DMS53 treated with DMSO at 0.1 percent for 48 hours (cell line): ENCODE data around the gene ZNF319.
"Not testable (repeated sequence)": the region's sequence is repeated elsewhere in the genome, so short reads cannot be mapped to it uniquely, and the experiment has no call there.

Source experiments
- DNase-seq: peaks from one replicate; lab custom pipeline; 2025; ENCODE audit not compliant: unreplicated experiment; lab: John Stamatoyannopoulos, UW

ZNF319 gene

GRCh38 chr16:57979006-57979585 lies 21.4 kb downstream of the ZNF319 start:
- no peak for DNase-seq

- not testable (repeated sequence) for DNase-seq
These were observed 22.4 kb downstream of the ZNF319 start for GRCh38 chr16:57978070-57978465.

GRCh38 chr16:57977418-57978069 lies 22.9 kb downstream of the ZNF319 start:
- DNase-seq, result no peak

GRCh38 chr16:57976331-57976796 lies 24.1 kb downstream of the ZNF319 start:
- no peak for DNase-seq

DNA sequence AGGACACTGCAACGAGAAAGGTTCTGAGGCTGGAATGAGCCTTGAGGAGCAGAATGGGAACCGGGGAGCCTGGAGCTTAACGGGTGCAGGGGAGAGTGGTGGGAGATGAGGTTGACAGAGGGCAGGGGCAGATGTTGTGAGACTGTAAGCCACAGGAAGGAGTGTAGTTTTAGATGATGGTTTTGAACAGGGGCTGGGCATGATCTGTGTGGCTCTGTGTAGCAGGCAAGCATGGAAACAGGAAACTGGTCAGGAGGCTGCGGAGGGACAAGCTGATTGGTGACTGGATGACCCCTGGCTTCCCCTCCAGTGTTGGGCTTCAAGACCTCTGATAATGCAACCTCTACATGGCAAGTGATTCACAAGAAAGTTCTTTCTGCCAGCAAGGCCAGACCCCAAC lies 28.2 kb downstream of the ZNF319 start:
- no peak for DNase-seq

DNA sequence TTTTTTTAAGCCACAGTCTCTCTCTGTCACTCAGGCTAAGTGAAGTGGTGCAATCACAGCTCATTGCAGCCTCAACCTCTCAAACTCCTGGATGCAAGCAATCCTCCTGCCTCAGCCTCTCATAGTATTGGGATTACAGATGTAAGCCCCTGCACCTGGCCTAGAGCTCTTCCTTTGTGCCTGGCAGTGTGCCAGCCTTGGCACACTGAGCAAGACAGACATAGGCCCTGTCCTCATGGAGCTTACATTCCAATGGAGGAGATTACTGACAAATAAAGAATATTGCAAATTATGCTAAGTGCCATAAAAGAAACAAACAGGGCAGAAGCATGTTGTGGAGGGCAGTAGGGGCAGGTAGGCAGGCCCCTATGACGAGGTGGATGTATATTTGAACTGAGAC lies 28.6 kb downstream of the ZNF319 start:
- DNase-seq, result no peak

- no peak for DNase-seq
These were observed 29.5 kb downstream of the ZNF319 start, which contains the start of gene CNGB1 for GRCh38 chr16:57970970-57971369. TSS of gene CNGB1 (minus strand) at chr16:57971128. CDS start at chr16:57967286, 3,842 bp downstream.

- DNase-seq, result no peak
These were observed 30.2 kb downstream of the ZNF319 start for GRCh38 chr16:57970319-57970718.

- no peak for DNase-seq
These were observed 30.9 kb downstream of the ZNF319 start for GRCh38 chr16:57969451-57970123.

- no peak for DNase-seq
These were observed 32.6 kb downstream of the ZNF319 start for GRCh38 chr16:57967916-57968315.

DNA sequence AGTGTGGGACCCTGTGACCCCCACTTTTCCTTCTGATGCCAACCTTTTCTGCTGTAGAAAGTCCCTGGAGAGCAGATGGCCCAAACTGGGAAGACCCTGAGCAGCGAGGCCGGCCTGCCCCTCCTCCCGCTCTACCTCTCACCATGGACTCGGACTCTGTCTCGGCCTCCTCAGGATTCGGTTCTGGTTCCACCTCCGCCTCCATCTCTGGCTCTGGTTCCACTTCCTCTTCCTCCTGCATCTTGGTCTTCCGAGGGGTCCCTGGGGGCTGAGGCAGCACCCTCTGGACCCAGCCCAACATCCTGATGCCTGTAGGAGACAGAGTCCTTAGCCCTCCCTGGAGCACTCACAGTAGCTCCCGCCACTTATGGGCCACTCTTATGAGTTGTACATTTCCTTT lies 33.5 kb downstream of the ZNF319 start:
- no peak for DNase-seq

DNA sequence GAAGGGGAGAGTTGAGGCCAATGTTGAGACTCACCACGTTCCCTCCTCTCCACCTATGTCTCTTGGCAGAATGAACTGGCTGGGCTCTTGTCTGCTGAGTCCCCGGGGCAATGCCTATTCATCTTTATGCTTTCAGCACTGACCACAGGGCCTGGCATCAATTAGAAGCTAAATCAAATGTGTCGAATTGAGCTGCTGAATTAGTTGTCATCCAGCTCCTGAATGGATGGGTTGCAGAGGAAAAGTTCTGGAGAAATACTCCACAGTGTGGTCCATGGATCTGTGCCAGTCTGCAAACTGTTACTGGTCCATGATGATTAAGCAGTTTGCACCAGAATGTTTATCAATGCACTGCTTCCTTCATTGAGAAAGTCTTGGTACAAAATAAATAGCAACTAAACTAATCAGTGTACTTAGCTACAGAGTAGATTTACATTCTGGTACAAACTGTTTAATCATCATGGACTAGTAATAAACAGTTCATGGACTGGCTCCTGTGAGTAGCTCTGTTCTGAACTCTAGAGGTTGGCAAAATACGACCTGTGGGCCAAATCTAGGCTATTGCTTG lies 34.2 kb downstream of the ZNF319 start:
- DNase-seq, result no peak

DNA sequence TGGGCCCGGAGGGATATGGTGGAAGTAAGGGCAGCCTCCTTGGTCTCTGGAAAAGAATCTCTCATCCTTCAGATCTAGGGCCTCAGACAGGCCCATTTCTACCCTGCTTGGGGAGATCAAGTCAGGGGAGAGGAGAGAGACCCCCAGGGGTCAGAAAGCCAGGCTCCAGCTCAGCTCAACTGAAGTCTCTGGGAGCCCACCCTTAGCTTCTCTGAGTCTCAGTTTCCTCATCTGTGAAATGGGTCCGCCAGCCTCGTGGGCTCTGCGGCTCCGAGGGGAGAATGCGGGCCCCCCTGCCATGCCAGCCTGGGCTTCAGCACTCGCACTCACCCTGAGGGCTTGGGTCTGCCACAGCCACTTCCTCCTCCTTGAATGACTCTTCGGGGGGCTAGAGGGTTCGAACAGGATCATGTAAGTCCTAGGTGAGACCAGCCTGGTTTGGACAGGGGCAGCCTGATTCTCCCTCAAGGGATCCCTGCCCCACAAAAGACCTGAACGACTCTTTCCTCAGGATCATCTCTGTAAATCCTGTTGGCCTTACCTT lies 36.2 kb downstream of the ZNF319 start:
- DNase-seq, result no peak

GRCh38 chr16:57962756-57963155 lies 37.7 kb downstream of the ZNF319 start:
- DNase-seq, result no peak

- no peak for DNase-seq
These were observed 38.4 kb downstream of the ZNF319 start for GRCh38 chr16:57962046-57962445.

- DNase-seq, result no peak
These were observed 38.9 kb downstream of the ZNF319 start for GRCh38 chr16:57961538-57961937.

GRCh38 chr16:57960826-57961472 lies 39.5 kb downstream of the ZNF319 start:
- no peak for DNase-seq

- DNase-seq, result no peak
These were observed 40.2 kb downstream of the ZNF319 start for GRCh38 chr16:57960310-57960709.

- DNase-seq, result no peak
These were observed 40.7 kb downstream of the ZNF319 start for GRCh38 chr16:57959804-57960203.

- DNase-seq, result no peak
These were observed 41.4 kb downstream of the ZNF319 start for GRCh38 chr16:57959121-57959520.

GRCh38 chr16:57958544-57958943 lies 41.9 kb downstream of the ZNF319 start:
- DNase-seq, result no peak
